ENCODE measurements around the gene CTNNB1.

The CTNNB1 gene

DNA sequence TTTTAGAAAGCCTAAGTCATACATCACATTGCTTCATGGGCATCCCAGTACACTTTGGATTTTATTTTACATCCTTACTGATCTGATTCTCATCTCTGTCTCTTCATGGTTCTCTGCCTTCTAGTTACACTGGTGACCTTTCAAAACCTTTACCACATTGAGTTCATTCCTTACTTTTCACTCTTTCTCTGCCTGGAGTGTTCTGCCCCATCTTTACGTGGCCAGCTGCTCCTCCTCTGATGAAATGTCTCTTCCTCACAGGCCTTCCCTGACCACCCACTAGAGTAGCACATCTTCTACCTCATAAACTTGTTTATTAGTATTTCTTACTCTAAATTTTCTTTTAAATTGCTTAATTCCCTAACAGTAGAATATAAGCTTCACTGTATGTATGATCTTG, 17.7 kb downstream of the CTNNB1 start:
- DNase-seq = no peak

GRCh38 chr3:41219424-41219823, 20.1 kb downstream of the CTNNB1 start:
- no peak for DNase-seq

DNA sequence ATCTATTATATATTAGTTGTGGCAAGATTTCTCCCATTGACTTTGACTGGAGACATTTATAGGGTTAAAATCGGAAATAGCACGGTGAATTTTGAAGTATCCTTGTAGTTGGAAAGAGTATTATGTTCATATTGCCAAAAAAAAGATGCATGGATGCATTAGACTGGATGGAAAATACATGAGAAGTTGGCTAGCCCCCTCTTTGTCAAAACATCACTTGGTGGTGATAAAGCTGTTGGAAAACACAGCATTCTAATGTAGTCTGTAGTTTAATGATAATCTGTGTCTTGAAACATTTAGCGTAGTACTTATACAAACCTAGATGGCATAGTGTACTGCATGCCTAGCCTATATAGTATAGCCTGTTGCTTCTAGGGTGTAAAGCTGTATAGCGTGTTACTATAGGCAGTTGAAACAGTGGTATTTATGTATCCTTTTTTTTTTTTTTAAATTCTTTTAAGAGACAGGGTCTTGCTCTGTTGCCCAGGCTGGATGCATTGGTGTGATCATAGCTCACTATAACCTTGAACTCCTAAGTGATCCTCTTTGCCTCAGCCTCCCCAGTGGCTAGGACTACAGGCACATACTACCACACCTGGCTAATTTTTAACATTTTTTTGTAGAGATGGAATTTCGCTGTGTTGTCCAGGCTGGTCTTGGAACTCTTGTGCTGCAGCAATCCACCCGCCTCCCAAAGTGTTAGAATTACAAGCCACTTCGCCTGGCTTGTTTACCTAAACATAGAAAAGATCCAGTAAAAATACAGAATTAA, 21.8 kb downstream of the CTNNB1 start:
- no peak for DNase-seq

DNA sequence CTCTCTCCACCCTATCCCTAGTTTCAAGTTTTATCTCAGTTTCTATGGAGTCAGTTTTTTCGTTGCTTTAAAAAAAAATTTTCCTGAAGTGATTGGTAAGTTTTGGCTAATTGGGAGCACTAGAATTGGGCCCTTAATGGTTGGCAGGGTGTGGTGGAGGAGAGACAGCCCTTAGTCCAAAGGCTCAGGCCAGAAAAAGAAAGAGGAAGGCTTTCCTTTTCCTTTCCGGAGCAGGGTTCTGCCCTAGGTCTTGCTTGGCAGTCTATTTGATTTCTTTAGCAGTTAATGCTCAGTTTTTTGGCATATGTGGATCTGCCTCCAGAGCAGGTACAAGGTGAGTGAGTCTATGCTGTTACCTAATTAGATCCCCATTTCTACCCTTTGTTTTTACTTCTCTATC, 22.7 kb downstream of the CTNNB1 start:
- DNase-seq = no peak

- no peak for DNase-seq
Measured at GRCh38 chr3:41222501-41222900, 23.2 kb downstream of the CTNNB1 start.

- no peak for DNase-seq
Measured at GRCh38 chr3:41223078-41223477, 23.8 kb downstream of the CTNNB1 start.

GRCh38 chr3:41223691-41224090, 24.4 kb downstream of the CTNNB1 start:
- no peak for DNase-seq

GRCh38 chr3:41224120-41224806, 25.0 kb downstream of the CTNNB1 start:
- DNase-seq = no peak

DNA sequence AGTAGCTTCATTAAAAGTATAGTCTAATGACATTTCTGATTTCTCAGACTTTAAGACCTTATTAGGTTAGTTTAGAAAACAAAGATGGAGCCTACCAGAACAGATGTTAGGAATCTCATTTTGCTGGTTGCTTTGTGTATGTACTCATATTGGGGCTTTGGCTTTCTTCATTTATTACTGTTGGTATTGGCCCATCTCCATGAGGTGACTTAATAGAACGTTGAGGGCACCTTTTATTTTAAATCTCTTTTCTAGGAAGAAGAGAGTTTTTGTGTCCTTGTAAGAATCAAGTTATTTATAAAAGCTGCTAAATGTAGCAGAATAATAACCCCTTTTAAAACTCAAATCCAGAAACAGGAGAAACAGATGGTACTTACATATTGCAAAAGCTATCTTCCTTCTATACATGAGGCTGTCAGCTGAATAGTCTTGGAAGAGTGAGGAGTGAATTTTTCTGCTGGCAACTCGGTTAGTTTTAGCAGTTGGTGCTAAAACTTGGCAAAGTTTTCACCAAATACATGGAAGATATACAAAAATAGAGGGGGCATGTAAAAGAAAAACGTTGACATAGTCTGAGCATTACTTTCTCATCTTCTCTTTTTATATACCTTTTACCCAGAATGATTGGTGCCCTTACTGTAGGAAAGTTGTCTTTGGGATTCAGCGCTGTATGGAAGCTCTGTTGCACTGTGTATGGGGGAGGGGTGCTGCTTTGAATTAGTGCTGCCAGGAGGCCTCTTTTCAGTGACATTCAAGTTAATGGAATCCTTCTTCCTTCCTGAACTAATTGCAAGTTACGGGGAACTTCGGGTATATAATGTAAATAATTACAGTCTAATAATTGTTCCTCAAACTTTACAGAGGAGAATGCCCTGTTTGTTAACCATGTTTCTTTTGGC, 35.8 kb downstream of the CTNNB1 start:
- DNase-seq = peak in 2 of 58 donors; percentile 11 to 20

GRCh38 chr3:41236228-41236627, 36.9 kb downstream of the CTNNB1 start:
- DNase-seq = no peak

- no peak for DNase-seq
Measured at GRCh38 chr3:41237907-41238306, 38.6 kb downstream of the CTNNB1 start.

- no peak for DNase-seq
Measured at GRCh38 chr3:41239587-41239986, 40.3 kb downstream of the CTNNB1 start.

DNA sequence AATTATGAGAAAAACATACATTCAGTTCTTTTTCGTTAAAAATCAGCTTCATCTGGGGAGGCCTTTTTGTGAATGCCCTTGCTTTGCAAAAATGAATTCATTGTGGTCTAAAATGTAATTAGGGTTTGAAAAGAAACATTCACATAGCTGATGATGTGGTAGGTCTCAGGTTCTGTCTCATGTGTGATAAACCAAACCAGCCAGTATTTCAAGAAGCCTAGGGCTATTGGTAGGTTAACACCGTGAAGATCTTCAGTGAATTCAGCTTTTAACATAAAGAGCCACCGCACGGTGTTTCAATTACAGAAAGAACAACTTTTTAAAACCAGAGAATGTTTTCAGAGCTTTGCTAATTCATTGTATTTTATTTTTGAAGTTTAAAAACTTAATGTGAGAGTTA, 41.9 kb downstream of the CTNNB1 start:
- DNase-seq = no peak

DNA sequence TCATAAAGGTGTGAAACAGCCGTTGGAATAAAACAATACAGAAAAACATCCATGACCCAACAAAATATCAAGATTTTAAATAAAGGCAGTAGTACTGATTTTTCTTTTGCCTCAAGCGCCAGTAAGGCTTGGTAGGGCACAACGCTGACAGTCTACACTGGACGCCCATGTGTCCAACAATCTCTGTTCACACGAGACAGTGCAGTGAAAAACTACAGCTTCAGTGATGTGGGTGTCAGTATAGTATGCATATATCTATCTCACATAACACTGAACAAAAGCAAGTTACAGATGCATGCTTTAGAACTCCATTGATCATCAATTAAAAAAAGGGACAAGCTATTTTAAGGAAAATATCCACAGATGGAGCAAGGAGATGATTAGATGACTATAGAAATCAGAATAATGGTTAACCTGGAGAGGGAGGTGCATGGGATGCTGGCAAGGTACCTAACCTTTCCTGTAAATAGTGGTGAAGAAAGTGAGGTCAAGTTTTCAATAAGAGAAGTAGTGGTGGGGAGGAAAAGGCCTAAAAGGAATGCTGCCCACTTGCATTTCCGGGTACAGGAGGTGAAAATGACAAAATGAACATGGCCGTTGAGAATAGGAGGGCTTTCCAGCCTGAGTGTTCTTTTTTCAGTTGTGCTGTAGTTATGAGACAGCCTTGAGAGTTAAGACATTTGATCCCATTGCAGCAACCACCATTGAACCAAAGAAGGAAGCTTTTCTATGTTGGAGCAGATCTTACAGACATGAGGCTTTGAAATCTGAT, 42.7 kb downstream of the CTNNB1 start:
- no peak for DNase-seq

- no peak for DNase-seq
Measured at GRCh38 chr3:41243183-41243582, 43.9 kb downstream of the CTNNB1 start.

GRCh38 chr3:41244620-41245336, 45.5 kb downstream of the CTNNB1 start:
- DNase-seq = no peak

DNA sequence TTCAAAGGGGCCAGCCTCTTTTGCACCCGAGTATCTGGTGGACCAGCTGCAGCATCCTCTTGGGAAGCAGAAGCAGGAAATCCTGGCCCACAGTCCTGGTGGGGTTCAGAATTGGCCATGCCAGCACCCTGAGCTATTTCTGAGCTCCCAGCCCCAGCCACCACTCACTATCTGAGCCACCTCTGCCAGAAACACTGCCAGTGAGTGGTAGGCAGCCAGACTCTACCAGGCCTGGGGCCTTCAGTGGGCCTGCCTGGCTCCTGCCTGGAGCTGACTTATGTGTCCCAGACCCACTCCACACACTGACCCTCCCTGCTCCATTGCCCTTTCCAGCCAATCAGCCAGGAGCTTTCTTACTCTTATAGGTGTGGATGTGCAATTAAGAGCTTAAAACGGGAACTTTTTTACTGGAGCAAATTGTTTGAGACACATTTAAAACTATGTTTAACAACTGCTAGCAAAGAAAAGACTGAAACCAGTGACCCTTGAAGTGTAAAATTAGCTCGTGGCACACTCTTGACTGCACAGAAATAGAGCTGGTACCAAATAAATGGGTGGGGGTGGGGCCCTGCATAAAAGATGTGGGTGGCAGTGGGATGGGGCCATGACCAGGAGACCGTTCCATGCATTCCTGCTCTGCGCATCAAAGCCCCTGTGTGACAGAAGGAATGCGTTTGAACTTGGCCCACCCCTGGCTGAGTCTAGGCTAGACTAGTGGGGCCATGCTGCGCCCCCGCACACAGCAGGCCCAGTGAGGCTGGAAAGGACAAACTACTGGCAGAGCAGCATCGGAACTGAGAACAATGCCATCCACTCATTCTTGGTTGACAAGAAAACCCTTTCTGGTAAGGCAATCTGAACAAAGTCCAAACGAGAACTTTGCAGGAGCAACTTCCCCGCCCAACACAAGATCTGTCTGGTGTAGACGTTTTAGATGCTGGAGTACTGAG, 48.0 kb downstream of the CTNNB1 start:
- peak in 10 of 58 donors; percentile 7 to 52 (median 17) for DNase-seq

DNA sequence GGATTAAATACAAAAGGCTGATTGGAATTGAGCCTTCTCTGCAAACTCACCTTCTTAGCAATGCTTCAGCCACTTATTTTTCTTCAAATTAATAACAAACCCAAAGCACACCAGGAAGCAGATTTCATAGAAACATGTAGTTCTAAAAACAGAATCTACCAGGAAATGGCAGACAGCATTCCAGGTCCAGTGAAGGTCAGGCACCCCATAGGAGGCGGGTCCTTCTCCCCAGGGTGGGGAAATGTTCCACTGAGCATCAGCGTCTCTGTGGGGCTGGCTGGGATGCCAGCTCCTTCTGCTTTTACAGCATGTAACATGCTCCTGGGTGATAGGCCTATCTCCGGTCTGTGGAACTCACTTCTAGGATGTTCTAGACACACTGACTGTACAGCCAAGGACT, 49.2 kb downstream of the CTNNB1 start:
- no peak for DNase-seq

- DNase-seq = no peak
Measured at GRCh38 chr3:41249318-41249717, 50.0 kb downstream of the CTNNB1 start.
